PFSK-1 (cell line): ENCODE data around the gene INVS.

ENCODE experiments used
- POLR2AphosphoS5 ChIP-seq: IDR thresholded peaks from 2 replicates; pipeline ENCODE4 v1.6.1; 2012; ENCODE audit warnings: low read depth, mild to moderate bottlenecking, control low read depth, low read length, moderate library complexity
- SIN3A ChIP-seq: IDR thresholded peaks from 2 replicates; pipeline ENCODE4 v1.6.1; 2012; ENCODE audit warnings: mild to moderate bottlenecking, low read length, moderate library complexity, borderline replicate concordance; ENCODE audit not compliant: insufficient read depth
- TAF1 ChIP-seq: IDR thresholded peaks from 2 replicates; pipeline ENCODE4 v1.6.1; 2012; ENCODE audit warnings: low read length, control low read depth, borderline replicate concordance; ENCODE audit not compliant: insufficient read depth

GRCh38 chr9:100106616-100107015 is 7.6 kb downstream of the INVS start:
- TF ChIP-seq POLR2AphosphoS5 (no peak), TAF1 (no peak), SIN3A (no peak)
